IMR-90 (cell line): ENCODE results near the gene EGFR. TPM values are rescaled to one million over a fixed set of nuclear protein-coding genes. Genes with fewer than 3 reads are reported as not detected.

Source experiments
- ATAC-seq: fragments of 200-7000 bp; cut with Tn5 transposase; 2 replicates; pipeline ENCODE4 v1.9.1; 2020; ENCODE audit warnings: low read depth, mild to moderate bottlenecking, moderate library complexity
- BruUV-seq: library from RNA; stranded (reverse); fragments of 400-500 nt; replicated peaks from 2 replicates; lab custom pipeline; 2021; lab: Mats Ljungman, UMichigan
- CTCF ChIA-PET: fragments of 300-600 bp; formaldehyde crosslinking; extraction: SDS; loops from one replicate; lab custom pipeline; 2021; ENCODE audit warnings: antibody characterized with exemption; lab: Yijun Ruan, JAX
- POLR2A ChIA-PET: fragments of 300-600 bp; sonication (Branson Sonifier 250); formaldehyde crosslinking; loops from one replicate; lab custom pipeline; 2022; ENCODE audit warnings: antibody characterized with exemption; ENCODE audit not compliant: unreplicated experiment; lab: Charles Lee
- DNase-seq: peaks from one replicate; pipeline ENCODE4 v3.0.0; 2013
- H2AFZ ChIP-seq: replicated peaks from 2 replicates; pipeline ENCODE3; 2013; ENCODE audit warnings: low read length, mild to moderate bottlenecking; ENCODE audit not compliant: poor library complexity
- H2AK5ac ChIP-seq: 2 replicates; pipeline ENCODE4 v1.6.1; 2013; ENCODE audit warnings: low read depth, low read length, inconsistent platforms
- H2AK9ac ChIP-seq: replicated peaks from 2 replicates; pipeline ENCODE3; 2013; ENCODE audit warnings: mild to moderate bottlenecking, low read depth, low read length, moderate library complexity; ENCODE audit not compliant: poor library complexity
- H2BK120ac ChIP-seq: 2 replicates; pipeline ENCODE4 v1.6.1; 2013; ENCODE audit warnings: low read depth, low read length, inconsistent platforms
- H2BK15ac ChIP-seq: 3 replicates; pipeline ENCODE4 v1.6.1; 2013; ENCODE audit warnings: low read depth, low read length, inconsistent platforms
- H2BK20ac ChIP-seq: 2 replicates; pipeline ENCODE4 v1.6.1; 2013; ENCODE audit warnings: low read depth, mild to moderate bottlenecking, inconsistent platforms, low read length, moderate library complexity
- H2BK5ac ChIP-seq: 2 replicates; pipeline ENCODE4 v1.6.1; 2013; ENCODE audit warnings: mild to moderate bottlenecking, low read depth, low read length, inconsistent platforms; ENCODE audit not compliant: poor library complexity, severe bottlenecking
- H3K14ac ChIP-seq: replicated peaks from 2 replicates; pipeline ENCODE4 v1.6.1; 2013; ENCODE audit warnings: low read depth, low read length, inconsistent platforms
- H3K18ac ChIP-seq: 2 replicates; pipeline ENCODE4 v1.6.1; 2013; ENCODE audit warnings: low read depth, low read length, control low read depth
- H3K23ac ChIP-seq: 2 replicates; pipeline ENCODE4 v1.6.1; 2013; ENCODE audit warnings: low read depth, low read length, inconsistent platforms
- H3K27ac ChIP-seq: 2 replicates; pipeline ENCODE4 v1.5.1; 2013; ENCODE audit warnings: mild to moderate bottlenecking, control low read depth, low read length; ENCODE audit not compliant: insufficient read depth
- H3K27me3 ChIP-seq: 2 replicates; pipeline ENCODE4 v1.6.1; 2013; ENCODE audit warnings: low read length; ENCODE audit not compliant: control insufficient read depth, insufficient read depth
- H3K36me3 ChIP-seq: 2 replicates; pipeline ENCODE4 v1.6.1; 2013; ENCODE audit warnings: low read length, mixed read lengths; ENCODE audit not compliant: control insufficient read depth, insufficient read depth
- H3K4ac ChIP-seq: 2 replicates; pipeline ENCODE4 v1.6.1; 2013; ENCODE audit warnings: low read depth, low read length, inconsistent platforms
- H3K4me1 ChIP-seq: 2 replicates; pipeline ENCODE4 v1.6.1; 2013; ENCODE audit warnings: low read length, mixed read lengths; ENCODE audit not compliant: control insufficient read depth, insufficient read depth
- H3K4me2 ChIP-seq: 2 replicates; pipeline ENCODE4 v1.6.1; 2013; ENCODE audit warnings: low read depth, mild to moderate bottlenecking, control low read depth, low read length, moderate library complexity
- H3K4me3 ChIP-seq: 2 replicates; pipeline ENCODE4 v1.5.1; 2013; ENCODE audit warnings: low read depth, mild to moderate bottlenecking, control low read depth, low read length, moderate library complexity; ENCODE audit not compliant: insufficient read depth
- H3K56ac ChIP-seq: 2 replicates; pipeline ENCODE4 v1.6.1; 2013; ENCODE audit warnings: low read length, inconsistent platforms; ENCODE audit not compliant: insufficient read depth; ENCODE audit errors: extremely low read depth
- H3K79me1 ChIP-seq, 2 experiments: 2 replicates each; pipeline ENCODE4 v1.6.1; 2013; ENCODE audit warnings: low read length in 2 of 2, inconsistent platforms in 1 of 2, low read depth in 1 of 2
- H3K9ac ChIP-seq: 2 replicates; pipeline ENCODE4 v1.6.1; 2013; ENCODE audit warnings: low read depth, low read length, control low read depth
- H3K9me1 ChIP-seq: 2 replicates; pipeline ENCODE4 v1.6.1; 2013; ENCODE audit warnings: low read length, inconsistent platforms; ENCODE audit not compliant: insufficient read depth
- H3K9me3 ChIP-seq: 2 replicates; pipeline ENCODE4 v1.6.1; 2013; ENCODE audit warnings: low read length; ENCODE audit not compliant: control insufficient read depth, insufficient read depth
- H4K20me1 ChIP-seq: 2 replicates; pipeline ENCODE4 v1.6.1; 2013; ENCODE audit warnings: low read length, inconsistent platforms; ENCODE audit not compliant: insufficient read depth
- H4K5ac ChIP-seq: 2 replicates; pipeline ENCODE4 v1.6.1; 2013; ENCODE audit warnings: mild to moderate bottlenecking, low read depth, low read length, control low read depth
- H4K8ac ChIP-seq, 2 experiments: 2 replicates each; pipeline ENCODE4 v1.6.1; 2013; ENCODE audit warnings: low read depth in 2 of 2, low read length in 2 of 2, control low read depth in 1 of 2, inconsistent platforms in 1 of 2
- H4K91ac ChIP-seq: 2 replicates; pipeline ENCODE4 v1.6.1; 2013; ENCODE audit warnings: low read depth, low read length, inconsistent platforms; ENCODE audit not compliant: insufficient read depth
- BHLHE40 ChIP-seq: fragments of 150-350 bp; IDR thresholded peaks from 2 replicates; pipeline ENCODE4 v1.6.1; 2016; ENCODE audit warnings: mild to moderate bottlenecking, low read depth, low read length
- CEBPB ChIP-seq: IDR thresholded peaks from 2 replicates; pipeline ENCODE4 v1.6.1; 2012; ENCODE audit warnings: low read depth, low read length, improper control_type of control experiment
- CHD1 ChIP-seq: IDR thresholded peaks from 2 replicates; pipeline ENCODE4 v1.6.1; 2012; ENCODE audit warnings: low read depth, low read length, improper control_type of control experiment
- FOS ChIP-seq: fragments of 150-350 bp; IDR thresholded peaks from 2 replicates; pipeline ENCODE4 v1.6.1; 2016; ENCODE audit warnings: low read depth, low read length
- MAFK ChIP-seq: IDR thresholded peaks from 2 replicates; pipeline ENCODE4 v1.6.1; 2012; ENCODE audit warnings: low read depth, low read length, improper control_type of control experiment
- MAZ ChIP-seq: IDR thresholded peaks from 2 replicates; pipeline ENCODE4 v1.6.1; 2012; ENCODE audit warnings: low read depth, mild to moderate bottlenecking, low read length, improper control_type of control experiment, moderate library complexity, borderline replicate concordance
- MXI1 ChIP-seq: IDR thresholded peaks from 2 replicates; pipeline ENCODE4 v1.6.1; 2012; ENCODE audit warnings: low read depth, mild to moderate bottlenecking, low read length, moderate library complexity, borderline replicate concordance
- NFE2L2 ChIP-seq: fragments of 150-350 bp; IDR thresholded peaks from 2 replicates; pipeline ENCODE4 v1.6.1; 2016; ENCODE audit warnings: low read depth, mild to moderate bottlenecking, low read length
- POLR2A ChIP-seq: IDR thresholded peaks from 2 replicates; pipeline ENCODE4 v1.6.1; 2012; ENCODE audit warnings: mild to moderate bottlenecking, low read depth, low read length
- RAD21 ChIP-seq: IDR thresholded peaks from 2 replicates; pipeline ENCODE4 v1.6.1; 2012; ENCODE audit warnings: low read length, improper control_type of control experiment
- RCOR1 ChIP-seq: IDR thresholded peaks from 2 replicates; pipeline ENCODE4 v1.6.1; 2012; ENCODE audit warnings: mild to moderate bottlenecking, low read length, improper control_type of control experiment; ENCODE audit not compliant: insufficient replicate concordance
- RFX5 ChIP-seq: IDR thresholded peaks from 2 replicates; pipeline ENCODE4 v1.8.0; 2012; ENCODE audit warnings: low read depth, mild to moderate bottlenecking, low read length, moderate library complexity
- SMC3 ChIP-seq: fragments of 150-350 bp; IDR thresholded peaks from 2 replicates; pipeline ENCODE4 v1.6.1; 2016; ENCODE audit warnings: low read depth, mild to moderate bottlenecking, antibody characterized with exemption, low read length, moderate library complexity
- WGBS, 2 experiments: methylation state at CpG; one replicate each; pipeline versions ENCODE4 v1.1.5 to v1.1.7; 2013; ENCODE audit warnings: missing lambda C conversion rate in 2 of 2; ENCODE audit not compliant: insufficient read length in 1 of 2; ENCODE audit errors: extremely low coverage in 2 of 2; 5-methylcytosine and 5-hydroxymethylcytosine counted together
- dilution Hi-C: fragments of 300-500 bp; cut with HindIII; formaldehyde crosslinking; loops from one replicate; pipeline ENCODE4 v1.14.3; 2018; ENCODE audit warnings: low sequenced_read_pairs; ENCODE audit not compliant: unreplicated experiment
- in situ Hi-C: fragments of 300-500 bp; cut with MboI; formaldehyde crosslinking; loops from 3 replicates; pipeline ENCODE4 v1.14.3; 2019; ENCODE audit warnings: low sequenced_read_pairs, inconsistent platforms, mixed read lengths
- intact Hi-C: fragments of 100-400 bp; cut with micrococcal nuclease; formaldehyde crosslinking; loops from 2 replicates; pipeline ENCODE4 v1.10.0; 2022
- polyA plus RNA-seq, 3 experiments: library from polyadenylated mRNA; depleted of rRNA; stranded (reverse); fragments of >200 nt; gene quantifications; 2 replicates each; pipeline ENCODE4 v1.2.3, GENCODE V29; 2012; ENCODE audit warnings: low replicate concordance in 1 of 3
- total RNA-seq: library from RNA; depleted of rRNA; stranded (reverse); fragments of >200 nt; gene quantifications from 2 replicates; pipeline ENCODE4 v1.2.3, GENCODE V29; 2012
- TF ChIP-seq, protein P1 (sequence below): fragments of 150-350 bp; IDR thresholded peaks from 2 replicates; pipeline ENCODE4 v1.6.1; 2016; ENCODE audit warnings: low read depth, mild to moderate bottlenecking, low read length, moderate library complexity, borderline replicate concordance
- TF ChIP-seq, protein P2 (sequence below): conservative IDR thresholded peaks from 2 replicates; pipeline ENCODE4 v1.5.1; 2012; ENCODE audit warnings: mild to moderate bottlenecking, low read depth, low read length, improper control_type of control experiment
- TF ChIP-seq, protein P3 (sequence below): fragments of 150-350 bp; IDR thresholded peaks from 2 replicates; pipeline ENCODE4 v1.6.1; 2017; ENCODE audit warnings: mild to moderate bottlenecking, antibody characterized with exemption, low read length, low read depth

The EGFR gene
- total and polyA plus RNA-seq, 2 of the 4 experiments (the other 2 are of a cell fraction), result 36.9 to 60.4 TPM

DNA sequence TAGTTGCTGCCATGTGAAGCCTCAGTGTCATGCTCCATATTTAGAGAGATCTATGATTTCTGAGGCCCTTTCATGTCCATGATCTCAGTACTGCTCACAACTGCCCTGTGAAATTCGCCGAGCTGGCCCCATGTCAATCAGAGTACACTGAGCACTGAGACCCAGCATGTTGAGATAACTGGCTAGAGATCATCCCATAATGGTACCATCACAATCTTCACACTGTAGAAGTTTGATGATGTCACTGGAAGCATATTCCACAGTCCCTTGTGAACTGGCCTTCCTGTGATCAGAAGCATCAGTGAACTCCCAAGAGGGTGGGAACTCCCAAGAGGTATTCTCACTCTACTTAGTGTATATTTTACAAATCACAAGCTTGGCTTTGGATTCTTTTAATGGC is 116.0 kb downstream of the EGFR start:
- H3K18ac ChIP-seq, result peak overlapping the region; percentile 87
- peaks cover 2% of the 10 kb centered on the region for H3K9me3 ChIP-seq
- peak overlapping the region; percentile 100 for H2BK120ac ChIP-seq
- no peak overlapping the region for H3K4me3 ChIP-seq
- H3K9me1 ChIP-seq, result peaks cover 10% of the 10 kb centered on the region
- dilution Hi-C loops, result no loop called here
- H2BK5ac ChIP-seq, result peak overlapping the region; percentile 100
- H3K4ac ChIP-seq, result peak overlapping the region; percentile 100
- peak overlapping the region; percentile 70 for H3K56ac ChIP-seq
- no TSS peak for BruUV-seq
- peak overlapping the region; percentile 84 for H4K5ac ChIP-seq
- H3K14ac ChIP-seq, result peak overlapping the region; percentile 97
- peak overlapping the region; percentile 76 for H3K27ac ChIP-seq
- ATAC-seq (no peak), DNase-seq (peak; percentile 34)
- H2BK15ac ChIP-seq, result peak overlapping the region; percentile 97
- no peaks in the 10 kb centered on the region for H3K27me3 ChIP-seq
- POLR2A ChIA-PET, result no interaction called here
- H3K4me1 ChIP-seq, result peaks cover 35% of the 10 kb centered on the region
- H2BK20ac ChIP-seq, result peak overlapping the region; percentile 98
- peak overlapping the region; percentile 100 for H4K91ac ChIP-seq
- H3K36me3 ChIP-seq, result peaks cover 4% of the 10 kb centered on the region; the same call in 1 of the 2 replicates
- in situ Hi-C loops, result no loop called here
- no peak overlapping the region for H2AK9ac ChIP-seq
- TF ChIP-seq SMC3, result no peak
- no peak for TF ChIP-seq CEBPB
- TF ChIP-seq, protein P1, sequence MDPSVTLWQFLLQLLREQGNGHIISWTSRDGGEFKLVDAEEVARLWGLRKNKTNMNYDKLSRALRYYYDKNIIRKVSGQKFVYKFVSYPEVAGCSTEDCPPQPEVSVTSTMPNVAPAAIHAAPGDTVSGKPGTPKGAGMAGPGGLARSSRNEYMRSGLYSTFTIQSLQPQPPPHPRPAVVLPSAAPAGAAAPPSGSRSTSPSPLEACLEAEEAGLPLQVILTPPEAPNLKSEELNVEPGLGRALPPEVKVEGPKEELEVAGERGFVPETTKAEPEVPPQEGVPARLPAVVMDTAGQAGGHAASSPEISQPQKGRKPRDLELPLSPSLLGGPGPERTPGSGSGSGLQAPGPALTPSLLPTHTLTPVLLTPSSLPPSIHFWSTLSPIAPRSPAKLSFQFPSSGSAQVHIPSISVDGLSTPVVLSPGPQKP, result no peak
- no peak for TF ChIP-seq RCOR1
- no peak for TF ChIP-seq FOS
- TF ChIP-seq RFX5, result no peak
- no peak for TF ChIP-seq NFE2L2
- TF ChIP-seq, protein P2, sequence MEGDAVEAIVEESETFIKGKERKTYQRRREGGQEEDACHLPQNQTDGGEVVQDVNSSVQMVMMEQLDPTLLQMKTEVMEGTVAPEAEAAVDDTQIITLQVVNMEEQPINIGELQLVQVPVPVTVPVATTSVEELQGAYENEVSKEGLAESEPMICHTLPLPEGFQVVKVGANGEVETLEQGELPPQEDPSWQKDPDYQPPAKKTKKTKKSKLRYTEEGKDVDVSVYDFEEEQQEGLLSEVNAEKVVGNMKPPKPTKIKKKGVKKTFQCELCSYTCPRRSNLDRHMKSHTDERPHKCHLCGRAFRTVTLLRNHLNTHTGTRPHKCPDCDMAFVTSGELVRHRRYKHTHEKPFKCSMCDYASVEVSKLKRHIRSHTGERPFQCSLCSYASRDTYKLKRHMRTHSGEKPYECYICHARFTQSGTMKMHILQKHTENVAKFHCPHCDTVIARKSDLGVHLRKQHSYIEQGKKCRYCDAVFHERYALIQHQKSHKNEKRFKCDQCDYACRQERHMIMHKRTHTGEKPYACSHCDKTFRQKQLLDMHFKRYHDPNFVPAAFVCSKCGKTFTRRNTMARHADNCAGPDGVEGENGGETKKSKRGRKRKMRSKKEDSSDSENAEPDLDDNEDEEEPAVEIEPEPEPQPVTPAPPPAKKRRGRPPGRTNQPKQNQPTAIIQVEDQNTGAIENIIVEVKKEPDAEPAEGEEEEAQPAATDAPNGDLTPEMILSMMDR, result no peak
- no peak for TF ChIP-seq MAZ
- no peak for TF ChIP-seq POLR2A
- TF ChIP-seq, protein P3, sequence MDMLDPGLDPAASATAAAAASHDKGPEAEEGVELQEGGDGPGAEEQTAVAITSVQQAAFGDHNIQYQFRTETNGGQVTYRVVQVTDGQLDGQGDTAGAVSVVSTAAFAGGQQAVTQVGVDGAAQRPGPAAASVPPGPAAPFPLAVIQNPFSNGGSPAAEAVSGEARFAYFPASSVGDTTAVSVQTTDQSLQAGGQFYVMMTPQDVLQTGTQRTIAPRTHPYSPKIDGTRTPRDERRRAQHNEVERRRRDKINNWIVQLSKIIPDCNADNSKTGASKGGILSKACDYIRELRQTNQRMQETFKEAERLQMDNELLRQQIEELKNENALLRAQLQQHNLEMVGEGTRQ, result no peak
- TF ChIP-seq MXI1, result no peak
- no peak for TF ChIP-seq BHLHE40
- TF ChIP-seq CHD1, result no peak
- TF ChIP-seq RAD21, result no peak
- no peak for TF ChIP-seq MAFK
- CTCF ChIA-PET, result no interaction called here
- no peak overlapping the region for H2AFZ ChIP-seq
- peaks cover 25 to 76% of the 10 kb centered on the region in 2 experiments for H3K79me1 ChIP-seq
- H3K23ac ChIP-seq, result peak overlapping the region; percentile 100
- peak overlapping the region; percentile 91 to 96 for H4K8ac ChIP-seq
- H2AK5ac ChIP-seq, result peak overlapping the region; percentile 96
- intact Hi-C loops, result loop anchor here (5.0 kb wide), 2 partner anchors 112 to 212 kb away; no protein-coding TSS in a partner anchor
- WGBS, 2 experiments, result no CpG with 5 or more reads among the region's 2 CpGs
- no peaks in the 10 kb centered on the region for H4K20me1 ChIP-seq
- H3K9ac ChIP-seq, result no peak overlapping the region
- H3K4me2 ChIP-seq, result no peak overlapping the region
